HepG2 (cell line): ENCODE data around the gene TWNK. TPM values are rescaled to one million over a fixed set of nuclear protein-coding genes. Genes with fewer than 3 reads are reported as not detected.

Experiments used
- AKAP8 ChIP-seq: sonication (generic); formaldehyde crosslinking; IDR thresholded peaks from 2 replicates; pipeline ENCODE4 v1.5.1; 2020; ENCODE audit warnings: mild to moderate bottlenecking, missing genetic modification reagents
- GATAD1 ChIP-seq: IDR thresholded peaks from 2 replicates; pipeline ENCODE4 v1.6.1; 2016; ENCODE audit warnings: missing genetic modification reagents, missing compliant biosample characterization
- KLF15 ChIP-seq: sonication (generic); formaldehyde crosslinking; IDR thresholded peaks from 2 replicates; pipeline ENCODE4 v1.8.1; 2023; ENCODE audit warnings: borderline replicate concordance, mild to moderate bottlenecking, inconsistent platforms, missing genetic modification reagents, mixed read lengths
- SOX6 ChIP-seq, 2 experiments: fragments of 450-650 bp in 1 of 2; sonication (generic) in 1 of 2; formaldehyde crosslinking in 1 of 2; IDR thresholded peaks; 2 replicates each; pipeline versions ENCODE4 v1.4.0 to v1.6.1; 2017 to 2020; ENCODE audit warnings: antibody characterized with exemption in 1 of 2, mild to moderate bottlenecking in 1 of 2, missing genetic modification reagents in 1 of 2
- SP2 ChIP-seq: sonication (generic); formaldehyde crosslinking; IDR thresholded peaks from 2 replicates; pipeline ENCODE4 v1.5.1; 2020; ENCODE audit warnings: mild to moderate bottlenecking, missing genetic modification reagents
- TCF7L2 ChIP-seq: IDR thresholded peaks from 2 replicates; pipeline ENCODE4 v1.6.1; 2011; ENCODE audit warnings: mild to moderate bottlenecking, low read depth, low read length, moderate library complexity
- polyA plus RNA-seq, 8 experiments: library from polyadenylated mRNA; depleted of rRNA in 3 of 8; stranded (reverse) in 7 of 8; unstranded in 1 of 8; fragments of >200 nt; fragmentation: Illumina TruSeq in 4 of 8; extraction: Trizol in 4 of 8; gene quantifications; 2 replicates each; pipeline versions ENCODE4 v1.2.1 to v1.2.3, GENCODE V29; 2011 to 2016; ENCODE audit warnings: low read depth in 4 of 8, missing spikeins in 1 of 8, mixed read lengths in 1 of 8; ENCODE audit not compliant: insufficient read depth in 1 of 8
- total RNA-seq, 5 experiments: library from RNA; depleted of rRNA; stranded (reverse); fragments of >200 nt; fragmentation: Illumina TruSeq; extraction: Trizol; gene quantifications; 2 replicates each; pipeline ENCODE4 v1.2.3, GENCODE V29; 2016; ENCODE audit warnings: low read depth in 1 of 5
- TF ChIP-seq, protein P1 (sequence below): sonication (generic); formaldehyde crosslinking; IDR thresholded peaks from 2 replicates; pipeline ENCODE4 v1.8.0; 2022; ENCODE audit warnings: mild to moderate bottlenecking, missing genetic modification reagents
- TF ChIP-seq, protein P2 (sequence below): sonication (generic); formaldehyde crosslinking; IDR thresholded peaks from 2 replicates; pipeline ENCODE4 v1.5.0; 2020; ENCODE audit warnings: missing genetic modification reagents, mild to moderate bottlenecking, borderline replicate concordance
- TF ChIP-seq, protein P3 (sequence below): sonication (generic); formaldehyde crosslinking; IDR thresholded peaks from 2 replicates; pipeline ENCODE4 v1.8.0; 2022; ENCODE audit warnings: low read depth, missing genetic modification reagents
- TF ChIP-seq, protein P4 (sequence below): sonication (generic); formaldehyde crosslinking; IDR thresholded peaks from 2 replicates; pipeline ENCODE4 v1.5.0; 2020; ENCODE audit warnings: mild to moderate bottlenecking, missing genetic modification reagents
- TF ChIP-seq, protein P5 (sequence below): sonication (generic); formaldehyde crosslinking; IDR thresholded peaks from one replicate; pipeline ENCODE4 v1.5.1; 2020; ENCODE audit warnings: mild to moderate bottlenecking, missing genetic modification reagents; ENCODE audit errors: not compliant biosample characterization

Gene TWNK
- total and polyA plus RNA-seq, 2 of the 13 experiments (the other 11 are each of a cell fraction or from before 2014, with no cell fraction given), result 10.7 to 16.5 TPM

DNA sequence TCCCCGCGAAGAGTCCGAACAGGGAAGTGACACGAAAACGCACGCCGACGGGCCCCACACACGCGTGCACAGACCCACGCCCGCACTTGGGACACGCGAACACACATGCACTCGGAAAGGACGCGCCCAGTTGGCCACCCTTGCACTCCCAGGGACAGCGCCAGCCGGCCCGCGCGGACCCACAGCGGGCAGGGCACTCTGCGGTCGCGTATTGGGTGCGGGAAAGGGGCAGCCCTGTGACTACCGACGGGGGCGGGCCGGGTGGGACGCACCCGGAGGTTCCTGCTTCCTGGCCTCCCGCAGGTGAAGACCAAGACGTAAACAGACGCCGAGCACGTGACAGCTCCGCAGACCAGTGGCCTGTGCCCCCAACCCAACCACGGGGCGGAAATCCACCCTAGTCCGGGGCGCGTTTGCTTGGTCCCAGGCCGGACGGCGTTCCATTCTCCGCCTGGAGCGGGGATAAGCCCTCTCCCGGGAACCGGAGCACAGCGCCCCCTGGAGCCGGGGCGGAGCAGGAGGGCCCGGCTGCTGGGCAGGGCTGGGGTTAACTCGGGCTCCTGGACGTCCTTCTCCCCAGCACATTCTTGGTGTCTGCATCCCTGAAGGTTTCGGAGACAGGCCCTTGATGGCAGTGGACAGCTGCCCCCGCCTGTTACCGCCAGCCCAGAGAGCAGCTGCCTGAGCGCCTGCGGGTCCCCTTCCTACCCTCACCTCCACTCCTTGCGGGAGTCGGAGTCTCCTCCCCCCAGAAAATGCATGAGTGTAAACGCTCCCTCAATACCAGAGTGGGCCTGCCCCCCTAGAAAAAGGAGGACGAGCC is 10.2 kb downstream of the TWNK start (continued):
- TF ChIP-seq, protein P1, sequence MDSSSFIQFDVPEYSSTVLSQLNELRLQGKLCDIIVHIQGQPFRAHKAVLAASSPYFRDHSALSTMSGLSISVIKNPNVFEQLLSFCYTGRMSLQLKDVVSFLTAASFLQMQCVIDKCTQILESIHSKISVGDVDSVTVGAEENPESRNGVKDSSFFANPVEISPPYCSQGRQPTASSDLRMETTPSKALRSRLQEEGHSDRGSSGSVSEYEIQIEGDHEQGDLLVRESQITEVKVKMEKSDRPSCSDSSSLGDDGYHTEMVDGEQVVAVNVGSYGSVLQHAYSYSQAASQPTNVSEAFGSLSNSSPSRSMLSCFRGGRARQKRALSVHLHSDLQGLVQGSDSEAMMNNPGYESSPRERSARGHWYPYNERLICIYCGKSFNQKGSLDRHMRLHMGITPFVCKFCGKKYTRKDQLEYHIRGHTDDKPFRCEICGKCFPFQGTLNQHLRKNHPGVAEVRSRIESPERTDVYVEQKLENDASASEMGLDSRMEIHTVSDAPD, result no peak
- TF ChIP-seq AKAP8 (CRISPR knock-in tag) (no peak; the same call in none of the 2 replicates), SP2 (CRISPR knock-in tag) (peak; percentile 28; the same call in 1 of the 2 replicates), SOX6 (IDR thresholded peaks at IDR 0.05) (no peak), SOX6 (CRISPR knock-in tag; IDR thresholded peaks at IDR 0.05) (no peak), TCF7L2 (no peak), GATAD1 (CRISPR knock-in tag) (peak; percentile 60; the same call in 1 of the 2 replicates), KLF15 (CRISPR knock-in tag) (no peak)
- TF ChIP-seq, protein P2, sequence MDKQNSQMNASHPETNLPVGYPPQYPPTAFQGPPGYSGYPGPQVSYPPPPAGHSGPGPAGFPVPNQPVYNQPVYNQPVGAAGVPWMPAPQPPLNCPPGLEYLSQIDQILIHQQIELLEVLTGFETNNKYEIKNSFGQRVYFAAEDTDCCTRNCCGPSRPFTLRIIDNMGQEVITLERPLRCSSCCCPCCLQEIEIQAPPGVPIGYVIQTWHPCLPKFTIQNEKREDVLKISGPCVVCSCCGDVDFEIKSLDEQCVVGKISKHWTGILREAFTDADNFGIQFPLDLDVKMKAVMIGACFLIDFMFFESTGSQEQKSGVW (CRISPR knock-in tag), result no peak
- TF ChIP-seq, protein P3, sequence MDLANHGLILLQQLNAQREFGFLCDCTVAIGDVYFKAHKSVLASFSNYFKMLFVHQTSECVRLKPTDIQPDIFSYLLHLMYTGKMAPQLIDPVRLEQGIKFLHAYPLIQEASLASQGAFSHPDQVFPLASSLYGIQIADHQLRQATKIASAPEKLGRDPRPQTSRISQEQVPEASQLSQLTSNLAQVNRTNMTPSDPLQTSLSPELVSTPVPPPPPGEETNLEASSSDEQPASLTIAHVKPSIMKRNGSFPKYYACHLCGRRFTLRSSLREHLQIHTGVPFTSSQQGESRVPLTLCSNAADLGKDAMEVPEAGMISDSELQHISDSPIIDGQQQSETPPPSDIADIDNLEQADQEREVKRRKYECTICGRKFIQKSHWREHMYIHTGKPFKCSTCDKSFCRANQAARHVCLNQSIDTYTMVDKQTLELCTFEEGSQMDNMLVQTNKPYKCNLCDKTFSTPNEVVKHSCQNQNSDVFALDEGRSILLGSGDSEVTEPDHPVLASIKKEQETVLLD (CRISPR knock-in tag), result peak; percentile 67; the same call in 1 of the 2 replicates
- TF ChIP-seq, protein P4, sequence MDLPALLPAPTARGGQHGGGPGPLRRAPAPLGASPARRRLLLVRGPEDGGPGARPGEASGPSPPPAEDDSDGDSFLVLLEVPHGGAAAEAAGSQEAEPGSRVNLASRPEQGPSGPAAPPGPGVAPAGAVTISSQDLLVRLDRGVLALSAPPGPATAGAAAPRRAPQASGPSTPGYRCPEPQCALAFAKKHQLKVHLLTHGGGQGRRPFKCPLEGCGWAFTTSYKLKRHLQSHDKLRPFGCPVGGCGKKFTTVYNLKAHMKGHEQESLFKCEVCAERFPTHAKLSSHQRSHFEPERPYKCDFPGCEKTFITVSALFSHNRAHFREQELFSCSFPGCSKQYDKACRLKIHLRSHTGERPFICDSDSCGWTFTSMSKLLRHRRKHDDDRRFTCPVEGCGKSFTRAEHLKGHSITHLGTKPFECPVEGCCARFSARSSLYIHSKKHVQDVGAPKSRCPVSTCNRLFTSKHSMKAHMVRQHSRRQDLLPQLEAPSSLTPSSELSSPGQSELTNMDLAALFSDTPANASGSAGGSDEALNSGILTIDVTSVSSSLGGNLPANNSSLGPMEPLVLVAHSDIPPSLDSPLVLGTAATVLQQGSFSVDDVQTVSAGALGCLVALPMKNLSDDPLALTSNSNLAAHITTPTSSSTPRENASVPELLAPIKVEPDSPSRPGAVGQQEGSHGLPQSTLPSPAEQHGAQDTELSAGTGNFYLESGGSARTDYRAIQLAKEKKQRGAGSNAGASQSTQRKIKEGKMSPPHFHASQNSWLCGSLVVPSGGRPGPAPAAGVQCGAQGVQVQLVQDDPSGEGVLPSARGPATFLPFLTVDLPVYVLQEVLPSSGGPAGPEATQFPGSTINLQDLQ, result 0 out of 2 replicates have a peak, but pooled peaks have one; percentile 65
- TF ChIP-seq, protein P5, sequence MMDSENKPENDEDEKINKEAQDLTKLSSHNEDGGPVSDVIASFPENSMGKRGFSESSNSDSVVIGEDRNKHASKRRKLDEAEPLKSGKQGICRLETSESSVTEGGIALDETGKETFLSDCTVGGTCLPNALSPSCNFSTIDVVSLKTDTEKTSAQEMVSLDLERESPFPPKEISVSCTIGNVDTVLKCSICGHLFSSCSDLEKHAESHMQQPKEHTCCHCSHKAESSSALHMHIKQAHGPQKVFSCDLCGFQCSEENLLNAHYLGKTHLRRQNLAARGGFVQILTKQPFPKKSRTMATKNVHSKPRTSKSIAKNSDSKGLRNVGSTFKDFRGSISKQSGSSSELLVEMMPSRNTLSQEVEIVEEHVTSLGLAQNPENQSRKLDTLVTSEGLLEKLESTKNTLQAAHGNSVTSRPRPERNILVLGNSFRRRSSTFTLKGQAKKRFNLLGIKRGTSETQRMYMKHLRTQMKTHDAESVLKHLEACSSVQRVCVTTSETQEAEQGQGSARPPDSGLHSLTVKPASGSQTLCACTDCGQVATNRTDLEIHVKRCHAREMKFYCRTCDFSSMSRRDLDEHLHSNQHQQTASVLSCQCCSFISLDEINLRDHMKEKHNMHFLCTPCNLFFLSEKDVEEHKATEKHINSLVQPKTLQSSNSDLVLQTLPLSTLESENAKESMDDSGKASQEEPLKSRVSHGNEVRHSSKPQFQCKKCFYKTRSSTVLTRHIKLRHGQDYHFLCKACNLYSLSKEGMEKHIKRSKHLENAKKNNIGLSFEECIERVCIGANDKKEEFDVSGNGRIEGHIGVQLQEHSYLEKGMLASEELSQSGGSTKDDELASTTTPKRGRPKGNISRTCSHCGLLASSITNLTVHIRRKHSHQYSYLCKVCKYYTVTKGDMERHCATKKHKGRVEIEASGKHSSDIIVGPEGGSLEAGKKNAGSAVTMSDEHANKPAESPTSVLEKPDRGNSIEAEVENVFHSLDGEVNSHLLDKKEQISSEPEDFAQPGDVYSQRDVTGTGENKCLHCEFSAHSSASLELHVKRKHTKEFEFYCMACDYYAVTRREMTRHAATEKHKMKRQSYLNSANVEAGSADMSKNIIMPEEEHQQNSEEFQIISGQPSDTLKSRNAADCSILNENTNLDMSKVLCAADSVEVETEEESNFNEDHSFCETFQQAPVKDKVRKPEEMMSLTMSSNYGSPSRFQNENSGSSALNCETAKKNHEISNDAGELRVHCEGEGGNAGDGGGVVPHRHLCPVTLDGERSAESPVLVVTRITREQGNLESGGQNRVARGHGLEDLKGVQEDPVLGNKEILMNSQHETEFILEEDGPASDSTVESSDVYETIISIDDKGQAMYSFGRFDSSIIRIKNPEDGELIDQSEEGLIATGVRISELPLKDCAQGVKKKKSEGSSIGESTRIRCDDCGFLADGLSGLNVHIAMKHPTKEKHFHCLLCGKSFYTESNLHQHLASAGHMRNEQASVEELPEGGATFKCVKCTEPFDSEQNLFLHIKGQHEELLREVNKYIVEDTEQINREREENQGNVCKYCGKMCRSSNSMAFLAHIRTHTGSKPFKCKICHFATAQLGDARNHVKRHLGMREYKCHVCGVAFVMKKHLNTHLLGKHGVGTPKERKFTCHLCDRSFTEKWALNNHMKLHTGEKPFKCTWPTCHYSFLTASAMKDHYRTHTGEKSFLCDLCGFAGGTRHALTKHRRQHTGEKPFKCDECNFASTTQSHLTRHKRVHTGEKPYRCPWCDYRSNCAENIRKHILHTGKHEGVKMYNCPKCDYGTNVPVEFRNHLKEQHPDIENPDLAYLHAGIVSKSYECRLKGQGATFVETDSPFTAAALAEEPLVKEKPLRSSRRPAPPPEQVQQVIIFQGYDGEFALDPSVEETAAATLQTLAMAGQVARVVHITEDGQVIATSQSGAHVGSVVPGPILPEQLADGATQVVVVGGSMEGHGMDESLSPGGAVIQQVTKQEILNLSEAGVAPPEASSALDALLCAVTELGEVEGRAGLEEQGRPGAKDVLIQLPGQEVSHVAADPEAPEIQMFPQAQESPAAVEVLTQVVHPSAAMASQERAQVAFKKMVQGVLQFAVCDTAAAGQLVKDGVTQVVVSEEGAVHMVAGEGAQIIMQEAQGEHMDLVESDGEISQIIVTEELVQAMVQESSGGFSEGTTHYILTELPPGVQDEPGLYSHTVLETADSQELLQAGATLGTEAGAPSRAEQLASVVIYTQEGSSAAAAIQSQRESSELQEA (CRISPR knock-in tag), result no peak
